ENCODE results near the gene FGFR1OP2.

GRCh38 chr12:27005495-27005894, 67.2 kb downstream of the FGFR1OP2 start:
- TF ChIP-seq CTCF (IDR thresholded peaks at IDR 0.05) (no peak), POLR2A (IDR thresholded peaks at IDR 0.05) (no peak)
